GM19438 (cell line): ENCODE results near the gene PWWP2B.

Experiments
- ATAC-seq: cut with Tn5 transposase; IDR thresholded peaks from one replicate; pipeline ENCODE4 v1.9.1; 2021; ENCODE audit warnings: low read depth; ENCODE audit not compliant: unreplicated experiment

Gene PWWP2B

GRCh38 chr10:132362151-132362611 lies 34.8 kb upstream of the PWWP2B start:
- no peak for ATAC-seq

DNA sequence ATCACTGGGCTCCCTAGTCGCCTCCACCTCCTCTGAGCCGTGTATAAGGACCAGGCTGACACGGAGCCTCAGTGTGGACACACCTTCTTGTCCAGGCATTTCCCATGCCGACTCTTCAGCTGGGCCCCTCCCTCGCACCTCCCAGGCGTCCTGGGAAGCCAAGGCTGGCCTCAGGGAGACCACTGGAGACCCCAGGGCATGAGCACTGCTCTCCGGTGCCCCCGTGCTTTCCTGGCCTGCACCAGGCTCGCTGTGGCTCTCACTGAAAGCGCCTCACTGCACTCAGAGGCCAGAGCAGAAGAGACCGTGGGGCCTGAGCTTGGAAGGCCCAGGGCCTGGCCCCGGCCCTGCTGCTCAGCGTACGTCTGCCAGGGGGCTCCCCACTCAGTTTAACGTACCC lies 33.6 kb upstream of the PWWP2B start:
- ATAC-seq = no peak

DNA sequence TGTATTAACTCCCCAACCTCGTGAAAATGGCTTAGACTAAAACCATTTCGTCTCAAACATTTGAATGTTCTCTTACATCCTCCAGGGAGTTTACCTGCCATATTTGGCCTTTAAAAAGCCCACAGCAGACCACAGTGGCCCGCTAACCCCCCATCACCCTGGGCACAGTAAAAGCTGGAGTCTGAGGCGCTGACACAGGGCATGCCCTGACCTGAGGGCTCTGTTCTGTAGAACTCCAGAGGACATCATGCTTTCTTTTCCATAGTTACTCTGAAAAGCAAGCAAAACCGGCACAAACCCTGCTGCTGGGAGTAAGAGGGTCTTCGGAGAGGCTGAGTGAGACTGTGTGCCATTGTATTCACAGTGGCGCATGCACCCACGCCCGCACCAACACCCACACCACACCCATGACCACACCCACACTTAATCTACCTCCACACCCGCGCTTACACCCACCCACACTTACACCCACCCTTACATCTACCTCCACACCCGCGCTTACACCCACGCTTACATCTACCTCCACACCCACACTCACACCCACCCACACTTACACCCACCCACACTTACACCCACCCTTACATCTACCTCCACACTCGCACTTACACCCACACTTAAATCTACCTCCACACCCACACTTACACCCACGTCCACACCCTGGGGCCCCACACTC lies 32.9 kb upstream of the PWWP2B start:
- no peak for ATAC-seq

DNA sequence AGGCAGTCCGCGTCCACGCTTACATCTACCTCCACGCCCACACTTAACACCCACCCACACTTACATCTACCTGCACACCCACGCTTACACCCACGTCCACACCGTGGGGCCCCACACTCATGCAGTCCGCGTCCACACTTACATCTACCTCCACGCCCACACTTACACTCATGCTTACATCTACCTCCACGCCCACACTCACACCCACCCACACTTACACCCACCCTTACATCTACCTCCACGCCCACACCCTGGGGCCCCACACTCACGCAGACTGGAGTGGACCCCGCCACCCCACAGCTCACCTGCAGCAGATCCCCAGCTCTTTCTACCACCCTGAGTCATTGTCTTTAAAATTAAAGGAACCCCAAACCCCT lies 32.4 kb upstream of the PWWP2B start:
- no peak for ATAC-seq

DNA sequence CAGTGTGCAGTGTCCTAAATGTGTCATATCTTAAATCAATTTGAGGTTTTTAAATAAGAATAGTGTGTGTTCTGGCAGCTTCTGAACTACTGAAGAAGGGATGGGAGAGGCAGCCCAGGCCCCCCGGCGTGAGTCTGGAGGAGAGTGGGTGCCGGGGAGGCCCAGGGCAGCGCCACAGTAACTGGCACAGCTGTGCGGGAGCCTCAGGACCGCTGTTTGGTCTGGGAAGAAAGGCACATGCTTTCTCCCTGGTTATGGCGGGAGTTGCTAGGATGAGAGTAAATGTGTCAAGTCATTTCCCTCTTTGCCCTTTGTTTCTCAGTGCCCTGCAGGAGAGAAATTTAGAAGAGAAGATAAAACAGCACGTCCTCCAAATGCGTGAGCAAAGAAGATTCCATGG lies 31.9 kb upstream of the PWWP2B start:
- no peak for ATAC-seq

DNA sequence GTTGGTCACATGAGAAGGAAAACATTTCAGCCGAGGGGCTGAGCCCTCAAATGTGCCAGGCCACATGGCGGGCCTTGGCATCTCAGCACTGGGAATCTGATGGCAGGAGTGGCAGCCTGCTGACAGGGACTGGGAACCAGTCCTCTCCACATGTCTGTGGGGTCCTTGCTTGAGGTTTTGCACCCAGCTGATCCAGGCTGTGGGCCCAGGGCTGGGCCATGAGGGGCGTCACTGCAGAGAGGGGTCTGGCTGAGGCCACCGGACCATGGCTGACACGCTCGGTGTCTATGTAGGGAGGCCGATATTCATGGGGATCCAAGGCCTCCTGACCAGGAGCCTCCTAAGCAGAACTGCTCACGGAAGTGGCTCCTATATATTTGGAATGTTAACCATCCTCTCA lies 31.0 kb upstream of the PWWP2B start:
- no peak for ATAC-seq

- no peak for ATAC-seq
These were observed 30.5 kb upstream of the PWWP2B start for GRCh38 chr10:132366499-132366898.

- no peak for ATAC-seq
These were observed 28.6 kb upstream of the PWWP2B start for GRCh38 chr10:132368391-132368790.

- no peak for ATAC-seq
These were observed 27.9 kb upstream of the PWWP2B start for GRCh38 chr10:132368881-132369635.

DNA sequence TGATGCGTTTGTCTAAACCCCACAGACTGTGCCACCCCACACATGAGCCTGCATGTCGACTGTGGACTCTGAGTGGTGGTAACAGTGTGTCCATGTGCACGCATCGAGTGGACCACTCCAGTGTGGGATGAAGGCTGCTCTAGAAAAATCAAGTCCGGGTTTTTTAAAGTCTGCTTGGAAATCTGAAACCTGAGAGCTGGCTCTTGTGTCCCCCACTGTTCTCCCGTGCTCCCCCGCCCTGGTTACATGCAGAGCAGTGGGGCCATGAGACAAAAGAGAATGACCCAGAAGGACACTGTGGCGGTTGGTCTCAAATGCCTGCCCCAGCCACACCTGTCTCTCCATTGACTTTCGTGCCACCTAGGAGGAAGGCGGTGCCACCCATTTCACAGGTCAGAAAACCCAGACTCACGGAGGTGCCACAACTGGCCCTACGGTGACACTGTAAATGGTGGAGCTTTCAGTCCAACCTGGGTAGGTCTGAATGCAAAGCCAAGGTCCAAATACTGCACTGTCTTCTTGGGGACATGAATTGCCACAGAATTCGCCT lies 27.3 kb upstream of the PWWP2B start:
- ATAC-seq = no peak

- no peak for ATAC-seq
These were observed 26.3 kb upstream of the PWWP2B start for GRCh38 chr10:132370426-132371340.

- ATAC-seq = no peak
These were observed 25.3 kb upstream of the PWWP2B start for GRCh38 chr10:132371641-132372081.

- no peak for ATAC-seq
These were observed 24.4 kb upstream of the PWWP2B start for GRCh38 chr10:132372516-132373095.

DNA sequence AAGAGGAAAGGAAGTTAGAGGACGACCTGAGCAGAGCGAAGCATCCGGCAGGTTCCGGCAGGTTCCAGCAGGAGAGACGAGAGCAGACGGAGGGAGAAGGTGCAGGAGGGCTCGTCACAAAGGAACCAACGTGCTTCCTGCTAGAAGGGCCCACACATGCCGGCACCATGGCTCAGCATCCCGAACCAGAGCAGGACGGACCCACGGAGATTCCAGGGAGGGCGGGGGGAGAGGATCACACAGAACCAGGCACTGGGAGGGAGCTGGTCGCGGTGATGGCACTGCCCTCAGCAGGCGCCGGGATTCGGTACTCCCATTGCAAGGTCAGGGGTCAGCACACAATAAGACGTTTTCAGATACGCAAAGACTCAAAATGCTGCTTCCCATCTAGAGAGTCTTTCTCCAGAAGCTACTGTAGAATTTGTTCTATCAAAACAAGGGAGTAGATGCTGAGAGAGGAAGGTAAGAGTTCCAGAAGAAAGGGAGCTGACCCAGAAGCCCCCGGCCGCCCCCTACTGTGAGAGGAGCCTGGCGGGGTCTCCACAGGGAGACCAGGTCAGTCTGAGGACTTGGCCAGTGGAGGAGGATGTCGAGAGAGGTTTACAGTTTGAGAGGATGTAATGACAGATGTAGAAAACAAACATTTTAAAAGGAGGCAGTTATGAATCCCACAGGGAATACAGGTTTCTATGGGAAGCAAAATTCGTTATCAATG lies 23.6 kb upstream of the PWWP2B start:
- no peak for ATAC-seq

DNA sequence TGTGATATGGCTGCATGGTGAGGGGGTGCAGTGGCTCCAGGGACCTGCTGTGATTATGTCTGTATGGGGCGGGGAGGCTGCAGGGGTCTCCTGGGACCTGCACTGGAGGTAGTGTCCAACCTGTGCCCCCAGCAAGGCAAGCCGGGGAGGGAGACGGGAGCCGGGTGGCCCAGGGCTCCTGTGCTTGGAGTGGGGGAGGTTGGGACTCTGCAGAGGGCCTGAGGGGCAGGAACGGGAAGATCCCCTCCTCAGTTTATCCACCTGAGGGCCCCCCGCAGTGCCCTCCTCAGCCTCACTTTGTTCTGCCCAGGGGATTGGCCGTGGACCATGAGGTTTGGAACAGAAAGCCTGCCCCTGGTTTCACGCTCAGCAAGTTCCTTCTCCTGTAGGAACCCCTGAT lies 22.8 kb upstream of the PWWP2B start:
- no peak for ATAC-seq

- ATAC-seq = no peak
These were observed 22.4 kb upstream of the PWWP2B start for GRCh38 chr10:132374612-132375011.

DNA sequence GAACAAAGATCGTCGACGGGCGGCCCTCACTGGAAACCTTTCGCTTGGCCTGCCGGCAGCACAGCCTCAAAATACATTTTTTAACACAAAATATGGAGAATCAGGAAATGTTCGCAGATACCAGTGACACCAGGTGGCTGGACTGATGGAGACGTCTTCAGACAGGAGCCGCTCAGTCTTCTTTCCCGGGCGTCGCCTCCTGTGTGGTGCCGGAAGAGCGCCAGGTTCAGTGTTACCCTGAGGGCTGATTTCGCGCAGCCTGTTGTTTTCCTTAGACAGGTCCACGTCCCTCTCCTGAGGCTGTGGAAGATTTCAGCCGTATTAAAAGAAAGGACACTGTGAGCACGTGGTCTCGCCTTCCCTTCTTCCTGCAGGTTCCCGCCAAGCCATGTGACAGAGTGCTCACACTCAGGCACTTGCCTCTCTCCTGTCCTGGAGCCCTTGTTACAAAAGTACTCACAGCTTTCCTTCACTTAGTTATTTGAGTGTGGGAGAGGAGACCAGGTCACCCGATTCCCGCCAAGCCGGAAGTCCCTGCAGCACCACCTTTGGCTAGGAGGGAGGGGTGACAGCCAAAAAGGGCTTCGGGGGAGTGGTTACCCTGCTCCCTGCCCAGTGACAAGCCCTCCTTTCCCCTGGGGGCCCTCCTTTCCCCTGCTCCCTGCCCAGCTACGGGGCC lies 21.7 kb upstream of the PWWP2B start:
- ATAC-seq = no peak

GRCh38 chr10:132375795-132376297 lies 21.2 kb upstream of the PWWP2B start:
- ATAC-seq = no peak

DNA sequence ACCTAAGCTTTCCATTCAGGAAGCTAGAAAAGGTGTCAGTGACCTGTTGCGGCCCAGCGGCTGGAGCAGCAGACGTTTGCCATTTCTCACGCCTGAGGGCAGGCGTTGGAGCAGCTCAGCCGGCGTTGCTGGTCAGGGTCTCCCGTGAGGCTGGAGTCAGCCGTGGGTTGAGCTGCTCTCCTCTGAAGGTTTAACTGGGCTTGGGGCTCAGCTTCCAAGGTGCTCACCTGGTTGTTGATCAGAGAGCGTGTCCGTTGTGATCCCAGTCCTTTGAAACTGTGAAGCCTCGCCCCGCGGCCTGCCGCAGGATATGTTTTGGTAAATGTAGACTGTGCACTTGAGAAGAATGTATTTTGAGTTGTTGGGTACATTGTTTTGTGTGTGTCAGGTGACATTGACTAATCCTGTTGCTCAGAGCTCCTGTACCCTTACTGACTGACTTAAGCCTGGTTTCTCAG lies 20.6 kb upstream of the PWWP2B start:
- ATAC-seq = no peak
